PFSK-1 (cell line): ENCODE data around the gene KDM6A.

Source experiments
- FOXP2 ChIP-seq: optimal IDR thresholded peaks from 2 replicates; pipeline ENCODE3; 2011; ENCODE audit warnings: borderline replicate concordance, control low read depth, inconsistent platforms; ENCODE audit not compliant: insufficient read depth; ENCODE audit errors: extremely low read length, extremely low read depth
- POLR2AphosphoS5 ChIP-seq: IDR thresholded peaks from 2 replicates; pipeline ENCODE4 v1.6.1; 2012; ENCODE audit warnings: low read depth, mild to moderate bottlenecking, control low read depth, low read length, moderate library complexity
- REST ChIP-seq, 2 experiments: IDR thresholded peaks; 2 replicates each; pipeline versions ENCODE4 v1.6.1 to v1.8.0; 2011 to 2012; ENCODE audit warnings: low read depth in 2 of 2, low read length in 2 of 2, control low read depth in 1 of 2, inconsistent platforms in 1 of 2, mild to moderate bottlenecking in 1 of 2, moderate library complexity in 1 of 2; ENCODE audit not compliant: insufficient read depth in 1 of 2
- SIN3A ChIP-seq: IDR thresholded peaks from 2 replicates; pipeline ENCODE4 v1.6.1; 2012; ENCODE audit warnings: mild to moderate bottlenecking, low read length, moderate library complexity, borderline replicate concordance; ENCODE audit not compliant: insufficient read depth
- TAF1 ChIP-seq: IDR thresholded peaks from 2 replicates; pipeline ENCODE4 v1.6.1; 2012; ENCODE audit warnings: low read length, control low read depth, borderline replicate concordance; ENCODE audit not compliant: insufficient read depth

KDM6A gene

GRCh38 chrX:45083314-45083713 is 210.3 kb downstream of the KDM6A start:
- TF ChIP-seq TAF1 (no peak), FOXP2 (no peak), SIN3A (no peak), POLR2AphosphoS5 (no peak), REST (IDR thresholded peaks at IDR 0.05; ENCODE audit: insufficient read depth in 1 of 2, low read depth in 2 of 2, low read length in 2 of 2) (no peak)

- TF ChIP-seq SIN3A (no peak), POLR2AphosphoS5 (no peak), FOXP2 (no peak), REST (IDR thresholded peaks at IDR 0.05; ENCODE audit: insufficient read depth in 1 of 2, low read depth in 2 of 2, low read length in 2 of 2) (no peak), TAF1 (no peak)
These were observed 237.5 kb downstream of the KDM6A start for GRCh38 chrX:45110494-45110893.

- TF ChIP-seq SIN3A, result no peak
- no peak for TF ChIP-seq TAF1
- TF ChIP-seq REST (IDR thresholded peaks at IDR 0.05; ENCODE audit: insufficient read depth in 1 of 2, low read depth in 2 of 2, low read length in 2 of 2), result no peak
- TF ChIP-seq POLR2AphosphoS5, result no peak
- no peak for TF ChIP-seq FOXP2
These were observed 253.2 kb downstream of the KDM6A start for GRCh38 chrX:45126158-45126557.

- no peak for TF ChIP-seq FOXP2
- TF ChIP-seq SIN3A, result no peak
- no peak for TF ChIP-seq POLR2AphosphoS5
- no peak for TF ChIP-seq TAF1
- TF ChIP-seq REST (IDR thresholded peaks at IDR 0.05; ENCODE audit: insufficient read depth in 1 of 2, low read depth in 2 of 2, low read length in 2 of 2), result no peak
These were observed 256.0 kb downstream of the KDM6A start for GRCh38 chrX:45128896-45129454.

GRCh38 chrX:45133465-45133864 is 260.5 kb downstream of the KDM6A start:
- TF ChIP-seq REST (IDR thresholded peaks at IDR 0.05; ENCODE audit: insufficient read depth in 1 of 2, low read depth in 2 of 2, low read length in 2 of 2) (no peak), FOXP2 (no peak), TAF1 (no peak), POLR2AphosphoS5 (no peak), SIN3A (no peak)
